Spleen (tissue), 11 donors: ENCODE data around the gene CACNA2D3. TPM values are rescaled to one million over a fixed set of nuclear protein-coding genes. Genes with fewer than 3 reads are reported as not detected.

Source experiments
- DNase-seq: peaks from one replicate; pipeline ENCODE4 v3.0.0-alpha.2; 2020
- H3K27ac ChIP-seq, 8 donors: fragments of 200-600 bp; sonication (generic) in 7 of 8; 1 replicate in 4 of 8; 2 replicates in 4 of 8; pipeline versions ENCODE4 v1.5.0 to v1.8.0; 2016 to 2021; ENCODE audit warnings: inconsistent platforms in 4 of 8, mild to moderate bottlenecking in 4 of 8, moderate library complexity in 1 of 8
- H3K27me3 ChIP-seq, 7 donors: fragments of 200-600 bp; sonication (generic) in 6 of 7; replicated peaks in 1 of 7; 1 replicate in 4 of 7; 2 replicates in 3 of 7; pipeline versions ENCODE4 v1.5.0 to v1.8.0; 2016 to 2021; ENCODE audit warnings: inconsistent platforms in 3 of 7, mild to moderate bottlenecking in 1 of 7
- H3K36me3 ChIP-seq, 6 donors: fragments of 200-600 bp; sonication (generic) in 5 of 6; 1 replicate in 4 of 6; 2 replicates in 2 of 6; pipeline versions ENCODE4 v1.5.0 to v1.8.0; 2016 to 2021; ENCODE audit warnings: inconsistent platforms in 2 of 6
- H3K4me1 ChIP-seq, 6 donors: fragments of 200-600 bp; sonication (generic) in 5 of 6; 1 replicate in 3 of 6; 2 replicates in 3 of 6; pipeline versions ENCODE4 v1.5.0 to v1.8.0; 2016 to 2021; ENCODE audit warnings: inconsistent platforms in 3 of 6
- H3K4me3 ChIP-seq, 8 donors: fragments of 200-600 bp; sonication (generic) in 7 of 8; 1 replicate in 4 of 8; 2 replicates in 4 of 8; pipeline versions ENCODE4 v1.5.0 to v1.8.0; 2016 to 2021; ENCODE audit warnings: inconsistent platforms in 4 of 8, mild to moderate bottlenecking in 4 of 8, moderate library complexity in 2 of 8
- H3K9me3 ChIP-seq, 8 donors: fragments of 200-600 bp; sonication (generic) in 7 of 8; 1 replicate in 4 of 8; 2 replicates in 4 of 8; pipeline versions ENCODE4 v1.5.0 to v1.8.0; 2016 to 2021; ENCODE audit warnings: inconsistent platforms in 4 of 8
- CTCF ChIP-seq, 11 experiments: fragments of 200-600 bp in 7 of 11; fragments of 450-650 bp in 4 of 11; sonication (generic) in 4 of 11; IDR thresholded peaks in 8 of 11; conservative IDR thresholded peaks in 3 of 11; 1 replicate in 7 of 11; 2 replicates in 4 of 11; pipeline versions ENCODE4 v1.4.0 to v1.8.0; 2016 to 2021; ENCODE audit warnings: antibody characterized with exemption in 11 of 11, inconsistent platforms in 4 of 11, mild to moderate bottlenecking in 1 of 11
- POLR2A ChIP-seq, 3 donors: fragments of 450-650 bp; IDR thresholded peaks; one replicate each; pipeline ENCODE4 v1.5.1; 2017; ENCODE audit warnings: antibody characterized with exemption in 3 of 3, mild to moderate bottlenecking in 1 of 3
- POLR2AphosphoS5 ChIP-seq, 3 donors: sonication (generic); formaldehyde crosslinking; IDR thresholded peaks; one replicate each; pipeline ENCODE4 v1.5.1; 2017; ENCODE audit warnings: antibody characterized with exemption in 3 of 3
- WGBS, 5 donors: extraction: QIAGEN DNeasy Blood & Tissue Kit in 3 of 5; methylation state at CpG; one replicate each; pipeline versions ENCODE4 v1.1.5 to v1.1.7; 2013 to 2018; 5-methylcytosine and 5-hydroxymethylcytosine counted together
- intact Hi-C: fragments of 100-400 bp; cut with DNase I; formaldehyde crosslinking; loops from one replicate; pipeline ENCODE4 v1.15.0; 2023; ENCODE audit warnings: low total_unique reads
- polyA plus RNA-seq, 3 donors: library from polyadenylated mRNA; stranded (reverse); fragments of 200-250 nt; gene quantifications; one replicate each; pipeline ENCODE4 v1.2.1, GENCODE V29; 2013
- total RNA-seq, 7 donors: library from RNA; depleted of rRNA in 3 of 7; stranded (reverse); fragments of >200 nt in 3 of 7; fragmentation: NEBNext Ultra II Directional in 4 of 7; extraction: Animal tissue kit (Norgen Biotek cat#: 25700) in 4 of 7; gene quantifications; one replicate each; pipeline versions ENCODE4 v1.1.0 to v1.2.1, GENCODE V29; 2016 to 2021
- donor health status: healthy with polysubstance abuse.
- donor health status: DM: no; HTN: no; CAD: no; lungs with moderate emphysema.
- donor health status: DM: no; HTN: no; CAD: no.
- donor health status: Bipolar disorder and iron deficiency.
- donor health status: healthy.
- donor health status: DM: no; HTN: no; CAD: no.
- donor health status: DM: yes; HTN: yes; CAD: no.

Gene CACNA2D3
- total and polyA plus RNA-seq, 10 donors: 0.83 to 4.9 (median 2.9) TPM

DNA sequence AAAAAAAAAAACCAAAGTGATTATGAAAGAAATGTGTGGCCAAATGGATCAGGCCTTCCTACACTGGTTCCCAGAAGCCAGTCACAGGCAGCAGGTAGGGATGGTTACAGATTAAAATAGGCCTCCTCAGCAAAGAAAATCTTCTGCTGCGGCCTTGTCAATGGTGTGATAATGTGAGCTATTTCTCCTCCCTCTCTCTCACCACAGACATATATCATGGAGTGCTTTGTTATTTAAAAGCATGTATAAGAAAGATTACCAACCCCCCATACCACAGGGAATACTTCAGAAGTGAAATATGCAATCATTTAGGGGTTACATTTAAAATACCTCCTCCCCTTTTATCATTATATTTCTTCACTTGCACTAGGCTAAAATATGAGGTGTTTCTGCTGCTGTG, 837.7 kb downstream of the CACNA2D3 start:
- intact Hi-C loops: no loop called here
- Histone ChIP-seq H3K9me3 (no peaks in the 10 kb centered on the region), H3K27ac (no peak overlapping the region), H3K36me3 (no peaks in the 10 kb centered on the region), H3K4me3 (no peak overlapping the region), H3K4me1 (peaks cover 0 to 24% (median 3%) of the 10 kb centered on the region in 6 donors), H3K27me3 (no peaks in the 10 kb centered on the region)
- no peak for DNase-seq
- 86 to 97% (median 94%) methylated on average over 1 of the region's 1 CpG for WGBS, 5 donors
- TF ChIP-seq POLR2A (IDR thresholded peaks at IDR 0.05) (no peak), CTCF (IDR thresholded peaks at IDR 0.05 in 8 of 11, conservative IDR thresholded peaks at IDR 0.05 in 3 of 11) (no peak), POLR2AphosphoS5 (IDR thresholded peaks at IDR 0.05) (no peak)

DNA sequence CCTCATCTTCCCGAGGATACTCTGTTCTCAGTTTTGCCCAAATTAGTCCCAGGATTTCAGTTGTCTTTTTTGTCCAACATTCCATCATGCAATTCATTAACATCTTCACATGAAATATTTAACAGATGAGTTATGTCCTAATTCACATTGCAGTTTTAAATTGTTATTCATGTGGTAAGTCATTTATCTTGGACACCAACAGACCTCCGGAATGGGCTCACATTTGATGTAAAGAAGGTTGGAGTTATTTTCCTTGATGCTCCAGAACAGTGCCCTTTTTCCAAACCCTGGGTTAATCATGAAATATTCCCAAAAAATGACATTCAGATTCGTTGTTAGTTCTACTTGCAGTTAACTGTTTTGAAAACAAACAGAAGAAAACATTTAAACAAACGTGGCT, 838.3 kb downstream of the CACNA2D3 start:
- Histone ChIP-seq H3K4me1 (peaks cover 0 to 27% (median 3%) of the 10 kb centered on the region in 6 donors), H3K27me3 (no peaks in the 10 kb centered on the region), H3K4me3 (no peak overlapping the region), H3K36me3 (no peaks in the 10 kb centered on the region), H3K9me3 (no peaks in the 10 kb centered on the region), H3K27ac (no peak overlapping the region)
- no peak for DNase-seq
- WGBS, 5 donors: 51 to 76% (median 66%) methylated on average over 4 of the region's 4 CpGs
- intact Hi-C loops: no loop called here
- no peak for TF ChIP-seq POLR2A (IDR thresholded peaks at IDR 0.05)
- no peak for TF ChIP-seq CTCF (IDR thresholded peaks at IDR 0.05 in 8 of 11, conservative IDR thresholded peaks at IDR 0.05 in 3 of 11)
- TF ChIP-seq POLR2AphosphoS5 (IDR thresholded peaks at IDR 0.05): no peak

DNA sequence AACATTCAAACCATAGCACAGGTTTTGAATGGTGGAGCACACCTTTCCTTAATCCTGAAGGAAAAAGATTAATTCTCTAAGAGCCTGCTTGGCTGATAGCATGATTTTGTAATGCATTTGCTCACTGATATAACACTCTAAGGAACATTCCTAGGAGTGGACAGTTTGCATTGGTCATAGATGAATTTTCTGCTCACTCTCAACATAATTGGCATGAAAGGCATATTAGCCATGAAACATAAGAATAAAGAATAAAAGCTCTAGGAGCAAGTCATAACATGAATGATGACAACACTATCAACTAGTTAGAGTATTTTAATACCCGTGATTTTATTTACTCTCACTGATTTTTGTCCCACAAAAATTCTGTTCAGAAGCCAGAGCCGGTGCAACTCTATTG, 839.8 kb downstream of the CACNA2D3 start:
- no peaks in the 10 kb centered on the region for H3K27me3 ChIP-seq
- peaks cover 0 to 27% (median 5%) of the 10 kb centered on the region in 6 donors for H3K4me1 ChIP-seq
- WGBS, 5 donors: 78 to 94% (median 82%) methylated on average over 2 of the region's 2 CpGs
- H3K9me3 ChIP-seq: no peaks in the 10 kb centered on the region
- no peak overlapping the region for H3K4me3 ChIP-seq
- DNase-seq: no peak
- no peak overlapping the region for H3K27ac ChIP-seq
- intact Hi-C loops: no loop called here
- TF ChIP-seq CTCF (IDR thresholded peaks at IDR 0.05 in 8 of 11, conservative IDR thresholded peaks at IDR 0.05 in 3 of 11) (no peak), POLR2A (IDR thresholded peaks at IDR 0.05) (no peak), POLR2AphosphoS5 (IDR thresholded peaks at IDR 0.05) (no peak)
- H3K36me3 ChIP-seq: no peaks in the 10 kb centered on the region

DNA sequence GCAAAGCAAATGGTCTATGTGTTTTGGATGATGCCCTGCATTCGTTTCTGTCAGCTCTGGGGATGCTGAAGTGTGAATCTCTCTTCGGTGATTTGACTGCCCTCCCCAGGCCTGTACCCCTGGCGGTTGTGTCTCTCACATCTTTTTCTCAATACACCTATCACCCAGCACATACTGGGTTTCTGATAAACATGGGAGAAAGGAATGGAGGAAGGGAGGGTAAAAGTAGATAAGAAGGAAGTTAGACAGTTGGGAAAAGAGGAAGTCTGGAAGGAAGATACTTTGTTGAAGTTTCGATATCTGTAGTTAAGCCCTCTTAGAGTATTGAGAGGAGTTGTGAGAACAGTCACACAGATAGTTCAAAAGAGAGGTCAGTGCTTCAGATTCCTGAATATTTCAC, 841.3 kb downstream of the CACNA2D3 start:
- intact Hi-C loops: no loop called here
- 60 to 72% (median 65%) methylated on average over 4 of the region's 4 CpGs for WGBS, 5 donors
- no peak for TF ChIP-seq POLR2A (IDR thresholded peaks at IDR 0.05)
- TF ChIP-seq CTCF (IDR thresholded peaks at IDR 0.05 in 8 of 11, conservative IDR thresholded peaks at IDR 0.05 in 3 of 11): no peak
- TF ChIP-seq POLR2AphosphoS5 (IDR thresholded peaks at IDR 0.05): no peak
- H3K4me3 ChIP-seq: peak overlapping the region in 1 of 8 donors; percentile 1
- H3K36me3 ChIP-seq: no peaks in the 10 kb centered on the region
- H3K27ac ChIP-seq: no peak overlapping the region
- H3K9me3 ChIP-seq: no peaks in the 10 kb centered on the region
- no peaks in the 10 kb centered on the region for H3K27me3 ChIP-seq
- no peak for DNase-seq
- H3K4me1 ChIP-seq: peaks cover 0 to 38% (median 16%) of the 10 kb centered on the region in 6 donors
